ENCODE results near the gene RFTN1. TPM values are rescaled to one million over a fixed set of nuclear protein-coding genes. Genes with fewer than 3 reads are reported as not detected.

The RFTN1 gene
- total and polyA plus RNA-seq, 4 donors, result 4.4 to 20.4 (median 11.9) TPM

GRCh38 chr3:16413321-16413720 is 100.2 kb downstream of the RFTN1 start:
- no peaks in the 10 kb centered on the region for H3K4me1 ChIP-seq (ENCODE audit: control insufficient read depth in 4 of 4, insufficient read depth in 4 of 4, low read length in 3 of 4)
- no peak for DNase-seq (ENCODE audit: low spot score)
- H3K9ac ChIP-seq (ENCODE audit: low read depth in 1 of 2, low read length in 2 of 2), result no peak overlapping the region
- peaks cover 0 to 5% (median 2%) of the 10 kb centered on the region in 4 donors for H3K36me3 ChIP-seq (ENCODE audit: control insufficient read depth in 4 of 4, insufficient read depth in 3 of 4, low read depth in 1 of 4, low read length in 3 of 4)
- whole genome bisulfite sequencing, result 98% methylated on average over 2 of the region's 2 CpGs
- H3K4me3 ChIP-seq (ENCODE audit: low read depth in 1 of 3, low read length in 3 of 3), result no peak overlapping the region
- TF ChIP-seq HNF4A (conservative IDR thresholded peaks at IDR 0.05) (no peak), ATF3 (IDR thresholded peaks at IDR 0.05) (no peak), YY1 (IDR thresholded peaks at IDR 0.05) (no peak), SP1 (IDR thresholded peaks at IDR 0.05) (no peak), MAX (IDR thresholded peaks at IDR 0.05) (no peak), FOXA2 (IDR thresholded peaks at IDR 0.05) (no peak), TAF1 (conservative IDR thresholded peaks at IDR 0.05) (no peak), RAD21 (IDR thresholded peaks at IDR 0.05) (no peak), FOXA1 (IDR thresholded peaks at IDR 0.05) (no peak), RXRA (IDR thresholded peaks at IDR 0.05) (no peak), GABPA (IDR thresholded peaks at IDR 0.05 in 1 of 2, conservative IDR thresholded peaks at IDR 0.05 in 1 of 2) (no peak), HNF4G (IDR thresholded peaks at IDR 0.05) (no peak), NR2F2 (IDR thresholded peaks at IDR 0.05) (no peak)
- no peak overlapping the region for H3K27ac ChIP-seq (ENCODE audit: low read depth in 1 of 2, low read length in 2 of 2)
- H3K27me3 ChIP-seq (ENCODE audit: control insufficient read depth in 4 of 4, insufficient read depth in 4 of 4, low read length in 3 of 4), result no peaks in the 10 kb centered on the region
- H3K9me3 ChIP-seq (ENCODE audit: control insufficient read depth in 4 of 4, low read length in 3 of 4), result no peaks in the 10 kb centered on the region

- 92% methylated on average over 1 of the region's 1 CpG for WGBS
- Histone ChIP-seq H3K27me3 (ENCODE audit: control insufficient read depth in 4 of 4, insufficient read depth in 4 of 4, low read length in 3 of 4) (no peaks in the 10 kb centered on the region), H3K27ac (ENCODE audit: low read depth in 1 of 2, low read length in 2 of 2) (no peak overlapping the region), H3K9ac (ENCODE audit: low read depth in 1 of 2, low read length in 2 of 2) (no peak overlapping the region), H3K9me3 (ENCODE audit: control insufficient read depth in 4 of 4, low read length in 3 of 4) (no peaks in the 10 kb centered on the region), H3K4me1 (ENCODE audit: control insufficient read depth in 4 of 4, insufficient read depth in 4 of 4, low read length in 3 of 4) (no peaks in the 10 kb centered on the region), H3K36me3 (ENCODE audit: control insufficient read depth in 4 of 4, insufficient read depth in 3 of 4, low read depth in 1 of 4, low read length in 3 of 4) (peaks cover 0 to 9% (median 3%) of the 10 kb centered on the region in 4 donors), H3K4me3 (ENCODE audit: low read depth in 1 of 3, low read length in 3 of 3) (no peak overlapping the region)
- TF ChIP-seq EGR1 (IDR thresholded peaks at IDR 0.05; ENCODE audit: low read depth in 2 of 2) (no peak), HNF4G (IDR thresholded peaks at IDR 0.05) (no peak), JUND (IDR thresholded peaks at IDR 0.05) (no peak), HNF4A (conservative IDR thresholded peaks at IDR 0.05) (no peak), REST (IDR thresholded peaks at IDR 0.05) (no peak), YY1 (IDR thresholded peaks at IDR 0.05) (no peak), TAF1 (conservative IDR thresholded peaks at IDR 0.05) (no peak), CTCF (IDR thresholded peaks at IDR 0.05; ENCODE audit: low read depth, low read length, missing input control) (no peak), RAD21 (IDR thresholded peaks at IDR 0.05) (no peak)
- DNase-seq (ENCODE audit: low spot score), result no peak
These were observed 101.2 kb downstream of the RFTN1 start for GRCh38 chr3:16412192-16412800.

Measured in liver (tissue), 9 donors.